ENCODE data around the gene FOXC2. TPM values are rescaled to one million over a fixed set of nuclear protein-coding genes. Genes with fewer than 3 reads are reported as not detected.
A peak's percentile ranks its signal among the peaks of the same experiment; 100 is the strongest.

The FOXC2 gene
- total RNA-seq, 2 donors from 2014 or later: not detected

DNA sequence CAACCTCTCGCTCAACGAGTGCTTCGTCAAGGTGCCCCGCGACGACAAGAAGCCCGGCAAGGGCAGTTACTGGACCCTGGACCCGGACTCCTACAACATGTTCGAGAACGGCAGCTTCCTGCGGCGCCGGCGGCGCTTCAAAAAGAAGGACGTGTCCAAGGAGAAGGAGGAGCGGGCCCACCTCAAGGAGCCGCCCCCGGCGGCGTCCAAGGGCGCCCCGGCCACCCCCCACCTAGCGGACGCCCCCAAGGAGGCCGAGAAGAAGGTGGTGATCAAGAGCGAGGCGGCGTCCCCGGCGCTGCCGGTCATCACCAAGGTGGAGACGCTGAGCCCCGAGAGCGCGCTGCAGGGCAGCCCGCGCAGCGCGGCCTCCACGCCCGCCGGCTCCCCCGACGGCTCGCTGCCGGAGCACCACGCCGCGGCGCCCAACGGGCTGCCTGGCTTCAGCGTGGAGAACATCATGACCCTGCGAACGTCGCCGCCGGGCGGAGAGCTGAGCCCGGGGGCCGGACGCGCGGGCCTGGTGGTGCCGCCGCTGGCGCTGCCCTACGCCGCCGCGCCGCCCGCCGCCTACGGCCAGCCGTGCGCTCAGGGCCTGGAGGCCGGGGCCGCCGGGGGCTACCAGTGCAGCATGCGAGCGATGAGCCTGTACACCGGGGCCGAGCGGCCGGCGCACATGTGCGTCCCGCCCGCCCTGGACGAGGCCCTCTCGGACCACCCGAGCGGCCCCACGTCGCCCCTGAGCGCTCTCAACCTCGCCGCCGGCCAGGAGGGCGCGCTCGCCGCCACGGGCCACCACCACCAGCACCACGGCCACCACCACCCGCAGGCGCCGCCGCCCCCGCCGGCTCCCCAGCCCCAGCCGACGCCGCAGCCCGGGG is 1.3 kb downstream of the FOXC2 start:
- no peaks in the 10 kb centered on the region for H3K9me3 ChIP-seq (ENCODE audit: control insufficient read depth, low read length, poor library complexity, severe bottlenecking)
- no peak overlapping the region for H3K27ac Mint-ChIP-seq
- H3K4me3 Mint-ChIP-seq: peak overlapping the region; percentile 50

DNA sequence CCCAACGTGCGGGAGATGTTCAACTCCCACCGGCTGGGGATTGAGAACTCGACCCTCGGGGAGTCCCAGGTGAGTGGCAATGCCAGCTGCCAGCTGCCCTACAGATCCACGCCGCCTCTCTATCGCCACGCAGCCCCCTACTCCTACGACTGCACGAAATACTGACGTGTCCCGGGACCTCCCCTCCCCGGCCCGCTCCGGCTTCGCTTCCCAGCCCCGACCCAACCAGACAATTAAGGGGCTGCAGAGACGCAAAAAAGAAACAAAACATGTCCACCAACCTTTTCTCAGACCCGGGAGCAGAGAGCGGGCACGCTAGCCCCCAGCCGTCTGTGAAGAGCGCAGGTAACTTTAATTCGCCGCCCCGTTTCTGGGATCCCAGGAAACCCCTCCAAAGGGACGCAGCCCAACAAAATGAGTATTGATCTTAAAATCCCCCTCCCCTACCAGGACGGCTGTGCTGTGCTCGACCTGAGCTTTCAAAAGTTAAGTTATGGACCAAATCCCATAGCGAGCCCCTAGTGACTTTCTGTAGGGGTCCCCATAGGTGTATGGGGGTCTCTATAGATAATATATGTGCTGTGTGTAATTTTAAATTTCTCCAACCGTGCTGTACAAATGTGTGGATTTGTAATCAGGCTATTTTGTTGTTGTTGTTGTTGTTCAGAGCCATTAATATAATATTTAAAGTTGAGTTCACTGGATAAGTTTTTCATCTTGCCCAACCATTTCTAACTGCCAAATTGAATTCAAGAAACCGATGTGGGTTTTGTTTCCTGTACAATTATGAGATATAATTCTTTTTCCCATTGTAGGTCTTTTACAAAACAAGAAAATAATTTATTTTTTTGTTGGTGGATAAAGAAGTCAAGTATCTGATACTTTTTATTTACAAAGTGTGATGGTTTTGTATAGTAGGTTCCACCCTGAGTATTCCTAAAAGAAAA is 2.3 kb downstream of the FOXC2 start:
- H3K27ac Mint-ChIP-seq: peak overlapping the region; percentile 6
- peaks cover 72% of the 10 kb centered on the region for H3K27me3 Mint-ChIP-seq
- ATAC-seq: no peak
- no peak for DNase-seq
- H3K4me1 Mint-ChIP-seq: peaks cover 6% of the 10 kb centered on the region
- peak overlapping the region; percentile 67 for H3K4me3 Mint-ChIP-seq
- peaks cover under 1% of the 10 kb centered on the region for H3K36me3 Mint-ChIP-seq (ENCODE audit: low read depth)
- no peaks in the 10 kb centered on the region for H3K9me3 ChIP-seq (ENCODE audit: control insufficient read depth, low read length, poor library complexity, severe bottlenecking)

More for the DNA sequence above, 1.3 kb downstream of the FOXC2 start:
- no peak for DNase-seq
- peaks cover 2% of the 10 kb centered on the region for H3K36me3 Mint-ChIP-seq (ENCODE audit: low read depth)
- H3K4me1 Mint-ChIP-seq: peaks cover 9% of the 10 kb centered on the region
- peaks cover 71% of the 10 kb centered on the region for H3K27me3 Mint-ChIP-seq
- no peak for ATAC-seq

DNA sequence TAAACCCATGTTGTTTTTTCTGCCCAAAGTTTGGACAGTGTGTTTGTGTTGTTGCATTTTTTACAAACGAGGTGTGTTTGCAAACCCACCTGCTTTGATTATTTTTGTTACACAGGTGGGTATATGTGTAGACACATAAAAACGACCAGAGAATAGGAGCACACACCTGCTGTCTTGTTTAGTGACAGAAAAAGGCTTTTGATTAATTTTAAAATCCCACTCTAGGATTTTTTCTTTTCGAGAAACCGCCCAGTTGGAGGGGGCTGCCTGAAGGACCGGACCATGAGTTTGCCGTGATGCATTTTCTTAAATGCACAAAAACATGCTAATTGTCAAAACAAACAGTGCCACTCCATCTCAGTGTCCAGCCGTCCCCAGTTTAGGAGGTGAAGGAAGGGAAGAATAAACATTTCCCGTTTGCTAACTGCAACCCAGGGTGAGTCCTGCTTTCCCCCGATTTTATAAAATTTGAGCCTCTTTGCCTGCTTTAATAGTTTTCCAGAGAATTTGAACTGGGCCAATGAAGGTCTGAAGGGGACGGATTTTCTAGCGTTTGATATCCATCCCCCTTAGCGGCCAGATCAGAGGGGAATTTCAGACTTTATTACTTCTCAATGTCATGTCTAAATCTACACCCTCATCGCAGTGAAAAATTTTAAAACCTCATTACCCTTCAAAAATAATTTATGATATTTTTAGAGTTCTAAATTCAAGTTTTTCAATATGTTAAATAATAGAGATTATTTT is 3.2 kb downstream of the FOXC2 start:
- H3K9me3 ChIP-seq (ENCODE audit: control insufficient read depth, low read length, poor library complexity, severe bottlenecking): no peaks in the 10 kb centered on the region
- no peak for DNase-seq
- Mint-ChIP-seq H3K27ac (peak overlapping the region; percentile 6), H3K36me3 (ENCODE audit: low read depth) (no peaks in the 10 kb centered on the region), H3K4me1 (peaks cover 5% of the 10 kb centered on the region), H3K4me3 (no peak overlapping the region), H3K27me3 (peaks cover 72% of the 10 kb centered on the region)
- ATAC-seq: no peak

DNA sequence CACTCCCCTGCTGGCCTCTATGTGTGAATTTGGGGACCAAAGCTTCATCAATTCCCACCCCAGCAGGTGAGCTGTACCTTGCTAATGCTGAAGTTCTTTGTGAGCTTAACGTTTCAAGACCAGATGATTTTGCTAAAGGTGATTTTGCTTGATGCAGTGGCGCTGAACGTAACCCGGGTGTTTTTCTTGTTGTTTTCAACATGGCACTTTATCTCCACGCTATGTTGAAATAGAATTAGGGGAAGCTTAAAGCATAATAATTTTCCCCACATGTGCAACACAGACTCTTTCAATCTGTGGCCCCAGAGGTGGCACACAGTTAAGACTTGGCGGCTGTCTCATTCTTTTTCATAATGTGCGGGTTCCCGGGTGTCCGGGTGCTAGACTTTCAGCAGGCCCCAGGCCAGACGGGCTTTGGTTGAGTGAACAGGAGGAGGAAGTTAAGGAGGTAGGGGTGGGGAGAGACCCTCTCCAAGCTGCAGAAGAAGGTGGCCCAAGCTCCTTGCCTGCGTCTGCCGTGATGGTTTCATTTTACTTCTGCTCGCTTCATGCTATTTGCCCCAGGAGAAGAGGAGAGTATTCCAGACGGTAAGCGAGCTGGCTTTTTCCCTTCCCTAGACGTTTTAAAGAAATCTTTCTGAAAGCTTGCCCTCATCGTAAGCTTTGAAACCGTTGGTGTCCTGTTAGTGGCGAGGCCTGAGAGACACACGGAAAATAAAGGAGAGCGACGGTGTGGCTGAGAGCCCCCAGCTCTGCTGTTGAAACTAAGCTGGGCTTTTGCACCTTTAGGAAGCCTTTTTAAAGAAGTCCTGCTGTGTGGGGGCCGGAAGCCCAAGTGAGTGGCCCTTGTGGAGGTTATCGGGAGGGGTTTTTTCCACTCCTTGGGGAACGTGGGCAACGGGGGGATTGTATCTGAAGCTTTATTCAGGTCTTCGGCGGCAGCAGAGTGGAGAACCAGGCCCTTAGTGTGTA is 4.2 kb downstream of the FOXC2 start:
- ATAC-seq: no peak
- no peaks in the 10 kb centered on the region for H3K36me3 Mint-ChIP-seq (ENCODE audit: low read depth)
- H3K4me3 Mint-ChIP-seq: no peak overlapping the region
- peaks cover 2% of the 10 kb centered on the region for H3K4me1 Mint-ChIP-seq
- H3K9me3 ChIP-seq (ENCODE audit: control insufficient read depth, low read length, poor library complexity, severe bottlenecking): no peaks in the 10 kb centered on the region
- no peak overlapping the region for H3K27ac Mint-ChIP-seq
- no peak for DNase-seq
- peaks cover 72% of the 10 kb centered on the region for H3K27me3 Mint-ChIP-seq

GRCh38 chr16:86571530-86571915 is 4.9 kb downstream of the FOXC2 start:
- Mint-ChIP-seq H3K36me3 (ENCODE audit: low read depth) (no peaks in the 10 kb centered on the region), H3K4me3 (no peak overlapping the region), H3K4me1 (peaks cover 5% of the 10 kb centered on the region), H3K27ac (no peak overlapping the region), H3K27me3 (peaks cover 77% of the 10 kb centered on the region)
- no peaks in the 10 kb centered on the region for H3K9me3 ChIP-seq (ENCODE audit: control insufficient read depth, low read length, poor library complexity, severe bottlenecking)
- no peak for ATAC-seq
- DNase-seq: no peak

DNA sequence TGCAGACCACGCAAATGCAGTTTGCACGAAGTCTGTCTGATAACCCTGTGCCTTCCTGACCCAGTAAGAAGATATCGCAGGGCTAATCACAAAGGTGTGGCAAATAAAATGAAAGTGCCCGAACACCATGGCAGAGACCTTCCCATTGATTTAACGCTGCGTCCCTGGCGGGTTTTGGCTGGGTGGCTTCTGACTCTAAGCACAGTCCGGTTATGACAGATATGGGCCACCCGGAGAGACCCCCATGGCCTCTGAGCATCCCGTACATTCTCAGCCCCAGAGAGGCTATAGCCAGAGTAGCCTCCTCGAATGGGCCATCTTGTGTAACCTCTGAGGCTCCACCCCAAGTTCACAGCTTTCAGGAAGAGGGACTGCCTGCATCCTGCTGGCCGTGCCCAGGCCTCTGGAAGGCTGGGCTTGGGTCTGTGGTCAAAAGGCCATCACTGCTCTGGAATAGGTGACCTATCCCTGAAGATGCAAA is 5.5 kb downstream of the FOXC2 start:
- no peak overlapping the region for H3K4me3 Mint-ChIP-seq
- H3K36me3 Mint-ChIP-seq (ENCODE audit: low read depth): no peaks in the 10 kb centered on the region
- peaks cover 5% of the 10 kb centered on the region for H3K4me1 Mint-ChIP-seq
- no peak for ATAC-seq
- DNase-seq: no peak
- no peaks in the 10 kb centered on the region for H3K9me3 ChIP-seq (ENCODE audit: control insufficient read depth, low read length, poor library complexity, severe bottlenecking)
- peaks cover 82% of the 10 kb centered on the region for H3K27me3 Mint-ChIP-seq
- H3K27ac Mint-ChIP-seq: no peak overlapping the region

DNA sequence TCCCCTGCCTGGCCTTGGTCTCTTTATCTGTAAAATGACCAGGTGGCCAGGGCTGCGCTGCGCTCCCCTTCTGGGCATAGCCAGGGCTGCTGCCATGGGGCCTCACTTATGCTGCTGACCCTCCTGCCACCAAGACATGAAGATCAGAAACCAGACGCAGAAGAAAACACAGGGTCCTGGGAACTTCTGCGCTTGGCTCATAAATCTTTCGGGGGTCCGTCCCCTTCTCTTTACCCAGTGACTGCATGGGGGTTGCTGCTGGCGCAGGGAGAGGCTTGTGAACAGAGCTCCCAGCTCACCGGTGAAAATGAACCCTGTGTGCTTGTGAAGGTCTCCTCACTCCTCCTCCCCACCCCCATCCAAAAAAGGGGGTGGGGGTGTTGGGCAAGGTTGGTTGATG is 6.0 kb downstream of the FOXC2 start:
- Mint-ChIP-seq H3K27ac (no peak overlapping the region), H3K36me3 (ENCODE audit: low read depth) (no peaks in the 10 kb centered on the region), H3K4me3 (no peak overlapping the region), H3K4me1 (peaks cover 3% of the 10 kb centered on the region), H3K27me3 (peaks cover 88% of the 10 kb centered on the region)
- ATAC-seq (no peak), DNase-seq (no peak)
- H3K9me3 ChIP-seq (ENCODE audit: control insufficient read depth, low read length, poor library complexity, severe bottlenecking): no peaks in the 10 kb centered on the region

GRCh38 chr16:86573215-86573614 is 6.6 kb downstream of the FOXC2 start:
- Mint-ChIP-seq H3K4me1 (peaks cover 5% of the 10 kb centered on the region), H3K36me3 (ENCODE audit: low read depth) (peaks cover 3% of the 10 kb centered on the region), H3K27me3 (peaks cover 94% of the 10 kb centered on the region), H3K4me3 (no peak overlapping the region), H3K27ac (no peak overlapping the region)
- DNase-seq: no peak
- no peak for ATAC-seq
- no peaks in the 10 kb centered on the region for H3K9me3 ChIP-seq (ENCODE audit: control insufficient read depth, low read length, poor library complexity, severe bottlenecking)

GRCh38 chr16:86573646-86574508 is 7.2 kb downstream of the FOXC2 start:
- H3K36me3 Mint-ChIP-seq (ENCODE audit: low read depth): peaks cover 4% of the 10 kb centered on the region
- H3K4me3 Mint-ChIP-seq: no peak overlapping the region
- no peak for DNase-seq
- ATAC-seq: no peak
- no peaks in the 10 kb centered on the region for H3K9me3 ChIP-seq (ENCODE audit: control insufficient read depth, low read length, poor library complexity, severe bottlenecking)
- peaks cover 7% of the 10 kb centered on the region for H3K4me1 Mint-ChIP-seq
- H3K27me3 Mint-ChIP-seq: peaks cover 98% of the 10 kb centered on the region
- H3K27ac Mint-ChIP-seq: no peak overlapping the region

- Mint-ChIP-seq H3K27me3 (peaks cover 94% of the 10 kb centered on the region), H3K4me1 (peaks cover 7% of the 10 kb centered on the region), H3K27ac (no peak overlapping the region), H3K36me3 (ENCODE audit: low read depth) (peaks cover 4% of the 10 kb centered on the region), H3K4me3 (no peak overlapping the region)
- ATAC-seq (no peak), DNase-seq (no peak)
- H3K9me3 ChIP-seq (ENCODE audit: control insufficient read depth, low read length, poor library complexity, severe bottlenecking): no peaks in the 10 kb centered on the region
These were observed 8.0 kb downstream of the FOXC2 start for GRCh38 chr16:86574646-86575045.

DNA sequence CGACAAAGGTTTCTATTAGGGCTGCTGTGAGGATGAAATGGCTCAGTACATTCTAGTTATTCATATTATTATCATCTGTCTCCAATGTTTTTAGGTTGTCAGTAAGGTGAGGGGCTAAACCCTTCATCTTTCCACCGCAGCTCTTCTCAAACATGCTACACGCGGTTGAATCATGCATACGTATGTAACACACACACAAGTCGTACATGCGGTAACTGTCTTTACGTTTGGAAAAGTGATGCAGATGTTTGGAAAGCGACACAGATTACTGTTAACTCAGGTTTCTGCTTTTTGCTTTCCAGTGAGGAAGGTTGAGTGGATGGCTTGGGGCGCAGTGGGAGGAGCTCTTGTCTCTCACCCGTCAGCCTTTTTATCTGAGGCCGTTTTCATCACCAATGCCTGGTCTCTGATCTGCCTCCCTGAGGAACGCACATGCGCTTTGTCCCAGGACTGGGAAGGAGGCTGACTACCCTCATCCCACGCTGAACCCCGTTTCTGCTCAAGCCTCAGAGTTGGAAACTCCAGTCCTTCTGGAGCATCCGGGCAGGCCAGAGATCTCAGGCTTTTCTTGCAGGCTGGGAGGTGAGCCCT is 8.6 kb downstream of the FOXC2 start:
- DNase-seq (no peak), ATAC-seq (no peak)
- Mint-ChIP-seq H3K27me3 (peaks cover 95% of the 10 kb centered on the region), H3K4me1 (peaks cover 7% of the 10 kb centered on the region), H3K36me3 (ENCODE audit: low read depth) (peaks cover 4% of the 10 kb centered on the region), H3K27ac (no peak overlapping the region), H3K4me3 (no peak overlapping the region)
- H3K9me3 ChIP-seq (ENCODE audit: control insufficient read depth, low read length, poor library complexity, severe bottlenecking): no peaks in the 10 kb centered on the region

Measured in T-helper 17 cell (primary cell).